Pericardium fibroblast (primary cell): Measurements from ENCODE around the gene FAM210B. TPM values are rescaled to one million over a fixed set of nuclear protein-coding genes. Genes with fewer than 3 reads are reported as not detected.

Experiments used
- total RNA-seq: library from RNA; depleted of rRNA; stranded (reverse); fragments of >200 nt; gene quantifications from 2 replicates; pipeline ENCODE4 v1.2.3, GENCODE V29; 2015

FAM210B gene
- total RNA-seq: 52.0 and 57.9 TPM in 2 replicates

GRCh38 chr20:56358600-56359211, at the start of gene FAM210B:
FAM210B (plus strand) TSS chr20:56358974; CDS start chr20:56359006, 32 bp downstream.

GRCh38 chr20:56392132-56392880, 33.5 kb downstream of the FAM210B start, which contains the start of the genes AURKA and CSTF1:
AURKA (minus strand) TSS chr20:56392215; CDS start chr20:56388197, 4,018 bp downstream.
CSTF1 (plus strand) TSS chr20:56392645; CDS start chr20:56395553, 2,908 bp downstream.

GRCh38 chr20:56411759-56412472, 53.1 kb downstream of the FAM210B start, which contains the start of gene CASS4:
CASS4 (plus strand) TSS chr20:56412260; CDS start chr20:56412459, 199 bp downstream.

Other genes starting within 250 kb of the FAM210B start
- not detected in 2 replicates for gene MC3R, start 110.2 kb upstream of the FAM210B start, total RNA-seq
- gene AURKA, start 33.2 kb downstream of the FAM210B start, total RNA-seq: 3.2 and 3.8 TPM in 2 replicates
- 20.7 and 26.0 TPM in 2 replicates for gene CSTF1, start 33.7 kb downstream of the FAM210B start, total RNA-seq
- 1.4 and 19.1 TPM in 2 replicates for gene CASS4, start 53.3 kb downstream of the FAM210B start, total RNA-seq
- gene RTF2, start 109.7 kb downstream of the FAM210B start, total RNA-seq: 54.7 and 62.8 TPM in 2 replicates
- not detected in 2 replicates for gene FAM209A, start 165.8 kb downstream of the FAM210B start, total RNA-seq
- gene FAM209B, start 174.3 kb downstream of the FAM210B start, total RNA-seq: not detected in 2 replicates